GM23338 (cell line): Measurements from ENCODE around the gene VRK1. TPM values are rescaled to one million over a fixed set of nuclear protein-coding genes. Genes with fewer than 3 reads are reported as not detected.

Experiments
- ATAC-seq: fragments of 200-7000 bp; cut with Tn5 transposase; 3 replicates; pipeline ENCODE4 v1.9.1; 2020
- DNase-seq: peaks from one replicate; pipeline ENCODE4 v3.0.0-alpha.2; 2015; ENCODE audit warnings: low spot score
- H2AFZ ChIP-seq: fragments of 200-600 bp; sonication (generic); 2 replicates; pipeline ENCODE4 v1.8.0; 2016; ENCODE audit warnings: antibody characterized with exemption, mild to moderate bottlenecking, moderate library complexity
- H3F3A ChIP-seq: fragments of 200-600 bp; sonication (generic); replicated peaks from 2 replicates; pipeline ENCODE4 v1.8.0; 2017; ENCODE audit warnings: antibody characterized with exemption, mixed run types, low read depth
- H3K27ac ChIP-seq: fragments of 200-600 bp; sonication (generic); 2 replicates; pipeline ENCODE4 v1.6.1; 2016; ENCODE audit warnings: low read depth
- H3K27me3 ChIP-seq: fragments of 200-600 bp; sonication (generic); 2 replicates; pipeline ENCODE4 v1.8.0; 2016; ENCODE audit warnings: mild to moderate bottlenecking, mixed run types, moderate library complexity; ENCODE audit not compliant: insufficient read depth
- H3K36me3 ChIP-seq: fragments of 200-600 bp; sonication (generic); 2 replicates; pipeline ENCODE4 v1.8.0; 2016; ENCODE audit warnings: mild to moderate bottlenecking; ENCODE audit not compliant: insufficient read depth
- H3K4me1 ChIP-seq: fragments of 200-600 bp; sonication (generic); 2 replicates; pipeline ENCODE4 v1.8.0; 2016; ENCODE audit warnings: mild to moderate bottlenecking, moderate library complexity; ENCODE audit not compliant: insufficient read depth
- H3K4me2 ChIP-seq: fragments of 200-600 bp; sonication (generic); 2 replicates; pipeline ENCODE4 v1.7.1; 2017; ENCODE audit warnings: mixed run types
- H3K4me3 ChIP-seq: fragments of 200-600 bp; sonication (generic); 2 replicates; pipeline ENCODE4 v1.6.1; 2016; ENCODE audit warnings: mixed run types
- H3K79me2 ChIP-seq: fragments of 200-600 bp; sonication (generic); replicated peaks from 2 replicates; pipeline ENCODE4 v1.8.0; 2017; ENCODE audit warnings: mild to moderate bottlenecking; ENCODE audit not compliant: insufficient read depth
- H3K9me2 ChIP-seq: fragments of 200-600 bp; sonication (generic); 2 replicates; pipeline ENCODE4 v1.8.0; 2017; ENCODE audit not compliant: insufficient read depth
- H4K20me1 ChIP-seq: fragments of 200-600 bp; sonication (generic); replicated peaks from 2 replicates; pipeline ENCODE4 v1.8.0; 2017; ENCODE audit warnings: mild to moderate bottlenecking; ENCODE audit not compliant: insufficient read depth
- H3K27ac Mint-ChIP-seq: 2 replicates; pipeline ENCODE4 v1.8.0; 2020; ENCODE audit warnings: inconsistent platforms, mild to moderate bottlenecking, moderate library complexity, mixed read lengths
- H3K27me3 Mint-ChIP-seq: 3 replicates; pipeline ENCODE4 v1.8.0; 2022; ENCODE audit warnings: low read depth, mild to moderate bottlenecking, moderate library complexity, mixed read lengths, inconsistent platforms; ENCODE audit not compliant: insufficient read depth, poor library complexity
- H3K36me3 Mint-ChIP-seq: 3 replicates; pipeline ENCODE4 v1.8.0; 2021; ENCODE audit warnings: low read depth, mild to moderate bottlenecking, inconsistent platforms, moderate library complexity, mixed read lengths
- H3K4me1 Mint-ChIP-seq: 3 replicates; pipeline ENCODE4 v1.8.0; 2020; ENCODE audit warnings: mild to moderate bottlenecking, inconsistent platforms, mixed read lengths
- H3K4me3 Mint-ChIP-seq: 3 replicates; pipeline ENCODE4 v1.8.0; 2021; ENCODE audit warnings: moderate library complexity, mild to moderate bottlenecking, inconsistent platforms, mixed read lengths
- H3K9me3 Mint-ChIP-seq: 3 replicates; pipeline ENCODE4 v1.8.0; 2020; ENCODE audit warnings: moderate library complexity, mild to moderate bottlenecking, inconsistent platforms, mixed read lengths
- CREB1 ChIP-seq: fragments of 250-450 bp; sonication (Bioruptor Pico); IDR thresholded peaks from 2 replicates; pipeline ENCODE4 v1.5.0; 2020; ENCODE audit warnings: low read depth, mild to moderate bottlenecking, moderate library complexity
- EZH2phosphoT487 ChIP-seq: fragments of 200-600 bp; sonication (generic); IDR thresholded peaks from one replicate; pipeline ENCODE4 v1.8.1; 2018; ENCODE audit warnings: antibody characterized with exemption; ENCODE audit not compliant: unreplicated experiment
- JUNB ChIP-seq: IDR thresholded peaks from one replicate; pipeline ENCODE4 v1.6.1; 2016; ENCODE audit warnings: antibody characterized with exemption; ENCODE audit not compliant: unreplicated experiment
- NANOG ChIP-seq: IDR thresholded peaks from 2 replicates; pipeline ENCODE4 v1.6.1; 2016; ENCODE audit warnings: antibody characterized with exemption, borderline replicate concordance
- POLR2AphosphoS5 ChIP-seq: IDR thresholded peaks from 2 replicates; pipeline ENCODE4 v1.6.1; 2016; ENCODE audit warnings: antibody characterized with exemption, low read depth
- ZNF331 ChIP-seq: fragments of 250-450 bp; sonication (Bioruptor Pico); IDR thresholded peaks from 2 replicates; pipeline ENCODE4 v1.5.0; 2020; ENCODE audit warnings: low read depth, mild to moderate bottlenecking, moderate library complexity
- long read RNA-seq: library from polyadenylated mRNA; unstranded; transcript quantifications from one replicate; pipeline ENCODE4 v2.0.0, GENCODE V29; 2020; ENCODE audit not compliant: unreplicated experiment
- polyA plus RNA-seq: library from polyadenylated mRNA; unstranded; fragments of >200 nt; fragmentation: Nextera tagmentation; extraction: Ambion mirVana; gene quantifications from 2 replicates; pipeline ENCODE4 v1.2.1, GENCODE V29; 2016
- total RNA-seq: library from RNA; depleted of rRNA; stranded (reverse); fragments of >200 nt; shearing (Covaris generic); gene quantifications from 2 replicates; pipeline ENCODE4 v1.2.3, GENCODE V29; 2014; rRNA removed
- TF ChIP-seq, protein P1 (sequence below): IDR thresholded peaks from 2 replicates; pipeline ENCODE4 v1.6.1; 2016; ENCODE audit warnings: antibody characterized with exemption
- TF ChIP-seq, protein P2 (sequence below): fragments of 250-450 bp; sonication (Bioruptor Pico); IDR thresholded peaks from 2 replicates; pipeline ENCODE4 v1.5.0; 2020; ENCODE audit warnings: mild to moderate bottlenecking, moderate library complexity

The VRK1 gene, protein sequence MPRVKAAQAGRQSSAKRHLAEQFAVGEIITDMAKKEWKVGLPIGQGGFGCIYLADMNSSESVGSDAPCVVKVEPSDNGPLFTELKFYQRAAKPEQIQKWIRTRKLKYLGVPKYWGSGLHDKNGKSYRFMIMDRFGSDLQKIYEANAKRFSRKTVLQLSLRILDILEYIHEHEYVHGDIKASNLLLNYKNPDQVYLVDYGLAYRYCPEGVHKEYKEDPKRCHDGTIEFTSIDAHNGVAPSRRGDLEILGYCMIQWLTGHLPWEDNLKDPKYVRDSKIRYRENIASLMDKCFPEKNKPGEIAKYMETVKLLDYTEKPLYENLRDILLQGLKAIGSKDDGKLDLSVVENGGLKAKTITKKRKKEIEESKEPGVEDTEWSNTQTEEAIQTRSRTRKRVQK
- total RNA-seq (53.3 and 83.8 TPM in 2 replicates), polyA plus RNA-seq (113 and 119 TPM in 2 replicates)
- long read RNA-seq, transcript VRK1-201 (13 exons, 1,745 nt) = major isoform, 38 of 84 reads
- long read RNA-seq, partial matches to known transcripts = 40 of 84 reads
- long read RNA-seq, other reads (novel, unspliced or antisense) = 6 of 84 reads

DNA sequence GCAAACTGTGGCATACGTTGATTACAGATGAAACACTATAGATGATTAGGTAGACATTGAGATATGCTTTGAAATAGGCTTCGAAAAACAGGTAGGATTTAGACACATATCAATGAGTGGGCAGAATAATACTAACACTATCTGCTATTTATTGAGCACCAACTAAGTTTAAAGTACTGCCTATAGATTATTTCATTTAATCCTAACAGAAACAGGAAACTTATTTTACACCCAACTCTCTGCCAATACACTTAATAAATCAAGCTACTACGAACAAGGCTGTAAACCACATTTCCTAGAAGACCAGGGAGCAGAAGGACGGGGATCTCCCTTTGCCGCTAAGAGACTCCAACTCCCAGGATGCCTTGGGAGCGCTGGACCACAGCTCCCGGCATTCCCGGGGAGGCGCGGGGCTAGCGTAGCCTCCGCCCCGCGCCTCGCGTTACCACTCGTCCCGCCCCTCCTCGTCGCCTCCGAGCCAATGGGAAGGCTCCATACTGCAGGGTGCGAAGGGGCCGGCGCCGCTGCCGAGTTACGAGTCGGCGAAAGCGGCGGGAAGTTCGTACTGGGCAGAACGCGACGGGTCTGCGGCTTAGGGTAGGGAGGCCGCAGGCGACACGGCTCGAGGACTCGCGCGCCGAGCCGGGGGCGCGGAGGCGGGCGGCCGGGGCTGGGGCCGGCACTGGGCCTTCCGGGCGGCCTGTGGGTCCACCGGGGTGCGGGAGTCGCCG is at the start of gene VRK1:
TSS of gene VRK1 (plus strand) at position 532 of the 731 bp plus-strand sequence. CDS start 36,090 bp downstream, outside the sequence.
- Mint-ChIP-seq H3K4me1 (peaks cover 15% of the 10 kb centered on the region), H3K27me3 (no peaks in the 10 kb centered on the region), H3K27ac (peak within 1 kb of the TSS; percentile 95), H3K4me3 (peak within 1 kb of the TSS; percentile 96), H3K36me3 (no peaks in the 10 kb centered on the region; the same call in 2 of the 3 replicates), H3K9me3 (no peaks in the 10 kb centered on the region)
- H3K79me2 ChIP-seq = peaks cover 46% of the 10 kb centered on the region
- TF ChIP-seq, protein P1, sequence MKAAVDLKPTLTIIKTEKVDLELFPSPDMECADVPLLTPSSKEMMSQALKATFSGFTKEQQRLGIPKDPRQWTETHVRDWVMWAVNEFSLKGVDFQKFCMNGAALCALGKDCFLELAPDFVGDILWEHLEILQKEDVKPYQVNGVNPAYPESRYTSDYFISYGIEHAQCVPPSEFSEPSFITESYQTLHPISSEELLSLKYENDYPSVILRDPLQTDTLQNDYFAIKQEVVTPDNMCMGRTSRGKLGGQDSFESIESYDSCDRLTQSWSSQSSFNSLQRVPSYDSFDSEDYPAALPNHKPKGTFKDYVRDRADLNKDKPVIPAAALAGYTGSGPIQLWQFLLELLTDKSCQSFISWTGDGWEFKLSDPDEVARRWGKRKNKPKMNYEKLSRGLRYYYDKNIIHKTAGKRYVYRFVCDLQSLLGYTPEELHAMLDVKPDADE = peak; percentile 93
- TF ChIP-seq EZH2phosphoT487 (no peak), JUNB (no peak), CREB1 (peak; percentile 83), POLR2AphosphoS5 (peak; percentile 89)
- H4K20me1 ChIP-seq = peaks cover 28% of the 10 kb centered on the region
- DNase-seq = peak; percentile 98
- ATAC-seq = peak; percentile 99
- H3K27ac ChIP-seq = peak within 1 kb of the TSS; percentile 64; the same call in 1 of the 2 replicates
- H3K4me3 ChIP-seq = peak within 1 kb of the TSS; percentile 88
- H3K36me3 ChIP-seq = no peaks in the 10 kb centered on the region
- H3K9me2 ChIP-seq = no peaks in the 10 kb centered on the region
- no peaks in the 10 kb centered on the region for H3K27me3 ChIP-seq
- peaks cover 14% of the 10 kb centered on the region for H3K4me1 ChIP-seq
- H3F3A ChIP-seq = no peaks in the 10 kb centered on the region
- peak within 1 kb of the TSS; percentile 90 for H3K4me2 ChIP-seq
- peak within 1 kb of the TSS; percentile 60; the same call in 1 of the 2 replicates for H2AFZ ChIP-seq

DNA sequence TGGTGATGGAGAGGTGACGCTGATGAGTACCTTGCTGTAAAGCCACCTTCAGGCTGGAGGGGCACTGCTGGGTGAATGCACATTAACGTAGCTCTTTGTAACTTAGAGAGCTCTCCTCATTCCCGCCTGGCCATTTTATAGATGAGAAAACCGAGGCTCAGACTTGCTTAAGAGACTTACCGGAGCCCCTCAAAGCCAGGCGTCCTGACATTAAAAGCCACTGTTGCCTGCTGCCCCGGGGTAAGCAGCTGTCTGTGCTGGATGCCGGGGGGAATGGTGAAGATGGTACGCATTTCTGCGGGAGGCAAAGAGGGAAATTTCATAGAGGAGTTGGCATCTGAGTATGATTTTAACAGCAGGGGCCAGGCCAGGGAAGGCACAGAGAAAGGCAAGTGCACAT is 49.6 kb upstream of the VRK1 start:
- no peaks in the 10 kb centered on the region for H3K79me2 ChIP-seq
- H3K4me1 ChIP-seq = no peaks in the 10 kb centered on the region
- Mint-ChIP-seq H3K4me1 (no peaks in the 10 kb centered on the region), H3K36me3 (no peaks in the 10 kb centered on the region), H3K4me3 (no peak overlapping the region), H3K9me3 (no peaks in the 10 kb centered on the region), H3K27ac (no peak overlapping the region), H3K27me3 (peaks cover 4% of the 10 kb centered on the region)
- ATAC-seq = no peak
- H3K4me3 ChIP-seq = no peak overlapping the region
- H3K4me2 ChIP-seq = no peak overlapping the region
- H3F3A ChIP-seq = no peaks in the 10 kb centered on the region
- DNase-seq = no peak
- no peaks in the 10 kb centered on the region; the same call in 1 of the 2 replicates for H3K27me3 ChIP-seq
- no peaks in the 10 kb centered on the region for H4K20me1 ChIP-seq
- no peaks in the 10 kb centered on the region for H3K9me2 ChIP-seq
- no peak overlapping the region for H3K27ac ChIP-seq
- H2AFZ ChIP-seq = no peak overlapping the region
- no peaks in the 10 kb centered on the region for H3K36me3 ChIP-seq
- TF ChIP-seq, protein P2, sequence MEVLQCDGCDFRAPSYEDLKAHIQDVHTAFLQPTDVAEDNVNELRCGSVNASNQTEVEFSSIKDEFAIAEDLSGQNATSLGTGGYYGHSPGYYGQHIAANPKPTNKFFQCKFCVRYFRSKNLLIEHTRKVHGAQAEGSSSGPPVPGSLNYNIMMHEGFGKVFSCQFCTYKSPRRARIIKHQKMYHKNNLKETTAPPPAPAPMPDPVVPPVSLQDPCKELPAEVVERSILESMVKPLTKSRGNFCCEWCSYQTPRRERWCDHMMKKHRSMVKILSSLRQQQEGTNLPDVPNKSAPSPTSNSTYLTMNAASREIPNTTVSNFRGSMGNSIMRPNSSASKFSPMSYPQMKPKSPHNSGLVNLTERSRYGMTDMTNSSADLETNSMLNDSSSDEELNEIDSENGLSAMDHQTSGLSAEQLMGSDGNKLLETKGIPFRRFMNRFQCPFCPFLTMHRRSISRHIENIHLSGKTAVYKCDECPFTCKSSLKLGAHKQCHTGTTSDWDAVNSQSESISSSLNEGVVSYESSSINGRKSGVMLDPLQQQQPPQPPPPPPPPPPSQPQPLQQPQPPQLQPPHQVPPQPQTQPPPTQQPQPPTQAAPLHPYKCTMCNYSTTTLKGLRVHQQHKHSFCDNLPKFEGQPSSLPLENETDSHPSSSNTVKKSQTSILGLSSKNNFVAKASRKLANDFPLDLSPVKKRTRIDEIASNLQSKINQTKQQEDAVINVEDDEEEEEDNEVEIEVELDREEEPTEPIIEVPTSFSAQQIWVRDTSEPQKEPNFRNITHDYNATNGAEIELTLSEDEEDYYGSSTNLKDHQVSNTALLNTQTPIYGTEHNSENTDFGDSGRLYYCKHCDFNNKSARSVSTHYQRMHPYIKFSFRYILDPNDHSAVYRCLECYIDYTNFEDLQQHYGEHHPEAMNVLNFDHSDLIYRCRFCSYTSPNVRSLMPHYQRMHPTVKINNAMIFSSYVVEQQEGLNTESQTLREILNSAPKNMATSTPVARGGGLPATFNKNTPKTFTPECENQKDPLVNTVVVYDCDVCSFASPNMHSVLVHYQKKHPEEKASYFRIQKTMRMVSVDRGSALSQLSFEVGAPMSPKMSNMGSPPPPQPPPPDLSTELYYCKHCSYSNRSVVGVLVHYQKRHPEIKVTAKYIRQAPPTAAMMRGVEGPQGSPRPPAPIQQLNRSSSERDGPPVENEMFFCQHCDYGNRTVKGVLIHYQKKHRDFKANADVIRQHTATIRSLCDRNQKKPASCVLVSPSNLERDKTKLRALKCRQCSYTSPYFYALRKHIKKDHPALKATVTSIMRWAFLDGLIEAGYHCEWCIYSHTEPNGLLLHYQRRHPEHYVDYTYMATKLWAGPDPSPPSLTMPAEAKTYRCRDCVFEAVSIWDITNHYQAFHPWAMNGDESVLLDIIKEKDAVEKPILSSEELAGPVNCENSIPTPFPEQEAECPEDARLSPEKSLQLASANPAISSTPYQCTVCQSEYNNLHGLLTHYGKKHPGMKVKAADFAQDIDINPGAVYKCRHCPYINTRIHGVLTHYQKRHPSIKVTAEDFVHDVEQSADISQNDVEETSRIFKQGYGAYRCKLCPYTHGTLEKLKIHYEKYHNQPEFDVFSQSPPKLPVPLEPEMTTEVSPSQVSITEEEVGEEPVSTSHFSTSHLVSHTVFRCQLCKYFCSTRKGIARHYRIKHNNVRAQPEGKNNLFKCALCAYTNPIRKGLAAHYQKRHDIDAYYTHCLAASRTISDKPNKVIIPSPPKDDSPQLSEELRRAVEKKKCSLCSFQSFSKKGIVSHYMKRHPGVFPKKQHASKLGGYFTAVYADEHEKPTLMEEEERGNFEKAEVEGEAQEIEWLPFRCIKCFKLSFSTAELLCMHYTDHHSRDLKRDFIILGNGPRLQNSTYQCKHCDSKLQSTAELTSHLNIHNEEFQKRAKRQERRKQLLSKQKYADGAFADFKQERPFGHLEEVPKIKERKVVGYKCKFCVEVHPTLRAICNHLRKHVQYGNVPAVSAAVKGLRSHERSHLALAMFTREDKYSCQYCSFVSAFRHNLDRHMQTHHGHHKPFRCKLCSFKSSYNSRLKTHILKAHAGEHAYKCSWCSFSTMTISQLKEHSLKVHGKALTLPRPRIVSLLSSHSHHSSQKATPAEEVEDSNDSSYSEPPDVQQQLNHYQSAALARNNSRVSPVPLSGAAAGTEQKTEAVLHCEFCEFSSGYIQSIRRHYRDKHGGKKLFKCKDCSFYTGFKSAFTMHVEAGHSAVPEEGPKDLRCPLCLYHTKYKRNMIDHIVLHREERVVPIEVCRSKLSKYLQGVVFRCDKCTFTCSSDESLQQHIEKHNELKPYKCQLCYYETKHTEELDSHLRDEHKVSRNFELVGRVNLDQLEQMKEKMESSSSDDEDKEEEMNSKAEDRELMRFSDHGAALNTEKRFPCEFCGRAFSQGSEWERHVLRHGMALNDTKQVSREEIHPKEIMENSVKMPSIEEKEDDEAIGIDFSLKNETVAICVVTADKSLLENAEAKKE (CRISPR knock-in tag) = no peak
- TF ChIP-seq CREB1 (no peak), EZH2phosphoT487 (no peak), ZNF331 (CRISPR knock-in tag) (no peak), NANOG (no peak)
- TF ChIP-seq, protein P1 = no peak
